IMR-90 (cell line): ENCODE measurements around the gene TRMT2B. TPM values are rescaled to one million over a fixed set of nuclear protein-coding genes. Genes with fewer than 3 reads are reported as not detected.

Source experiments
- ATAC-seq: fragments of 200-7000 bp; cut with Tn5 transposase; 2 replicates; pipeline ENCODE4 v1.9.1; 2020; ENCODE audit warnings: low read depth, mild to moderate bottlenecking, moderate library complexity
- BruUV-seq: library from RNA; stranded (reverse); fragments of 400-500 nt; replicated peaks from 2 replicates; lab custom pipeline; 2021; lab: Mats Ljungman, UMichigan
- CTCF ChIA-PET: fragments of 300-600 bp; formaldehyde crosslinking; extraction: SDS; loops from one replicate; lab custom pipeline; 2021; ENCODE audit warnings: antibody characterized with exemption; lab: Yijun Ruan, JAX
- POLR2A ChIA-PET: fragments of 300-600 bp; sonication (Branson Sonifier 250); formaldehyde crosslinking; loops from one replicate; lab custom pipeline; 2022; ENCODE audit warnings: antibody characterized with exemption; ENCODE audit not compliant: unreplicated experiment; lab: Charles Lee
- DNase-seq: peaks from one replicate; pipeline ENCODE4 v3.0.0; 2013
- H2AFZ ChIP-seq: replicated peaks from 2 replicates; pipeline ENCODE3; 2013; ENCODE audit warnings: low read length, mild to moderate bottlenecking; ENCODE audit not compliant: poor library complexity
- H2AK5ac ChIP-seq: 2 replicates; pipeline ENCODE4 v1.6.1; 2013; ENCODE audit warnings: low read depth, low read length, inconsistent platforms
- H2AK9ac ChIP-seq: replicated peaks from 2 replicates; pipeline ENCODE3; 2013; ENCODE audit warnings: mild to moderate bottlenecking, low read depth, low read length, moderate library complexity; ENCODE audit not compliant: poor library complexity
- H2BK120ac ChIP-seq: 2 replicates; pipeline ENCODE4 v1.6.1; 2013; ENCODE audit warnings: low read depth, low read length, inconsistent platforms
- H2BK15ac ChIP-seq: 3 replicates; pipeline ENCODE4 v1.6.1; 2013; ENCODE audit warnings: low read depth, low read length, inconsistent platforms
- H2BK20ac ChIP-seq: 2 replicates; pipeline ENCODE4 v1.6.1; 2013; ENCODE audit warnings: low read depth, mild to moderate bottlenecking, inconsistent platforms, low read length, moderate library complexity
- H2BK5ac ChIP-seq: 2 replicates; pipeline ENCODE4 v1.6.1; 2013; ENCODE audit warnings: mild to moderate bottlenecking, low read depth, low read length, inconsistent platforms; ENCODE audit not compliant: poor library complexity, severe bottlenecking
- H3K14ac ChIP-seq: replicated peaks from 2 replicates; pipeline ENCODE4 v1.6.1; 2013; ENCODE audit warnings: low read depth, low read length, inconsistent platforms
- H3K18ac ChIP-seq: 2 replicates; pipeline ENCODE4 v1.6.1; 2013; ENCODE audit warnings: low read depth, low read length, control low read depth
- H3K23ac ChIP-seq: 2 replicates; pipeline ENCODE4 v1.6.1; 2013; ENCODE audit warnings: low read depth, low read length, inconsistent platforms
- H3K27ac ChIP-seq: 2 replicates; pipeline ENCODE4 v1.5.1; 2013; ENCODE audit warnings: mild to moderate bottlenecking, control low read depth, low read length; ENCODE audit not compliant: insufficient read depth
- H3K27me3 ChIP-seq: 2 replicates; pipeline ENCODE4 v1.6.1; 2013; ENCODE audit warnings: low read length; ENCODE audit not compliant: control insufficient read depth, insufficient read depth
- H3K36me3 ChIP-seq: 2 replicates; pipeline ENCODE4 v1.6.1; 2013; ENCODE audit warnings: low read length, mixed read lengths; ENCODE audit not compliant: control insufficient read depth, insufficient read depth
- H3K4ac ChIP-seq: 2 replicates; pipeline ENCODE4 v1.6.1; 2013; ENCODE audit warnings: low read depth, low read length, inconsistent platforms
- H3K4me1 ChIP-seq: 2 replicates; pipeline ENCODE4 v1.6.1; 2013; ENCODE audit warnings: low read length, mixed read lengths; ENCODE audit not compliant: control insufficient read depth, insufficient read depth
- H3K4me2 ChIP-seq: 2 replicates; pipeline ENCODE4 v1.6.1; 2013; ENCODE audit warnings: low read depth, mild to moderate bottlenecking, control low read depth, low read length, moderate library complexity
- H3K4me3 ChIP-seq: 2 replicates; pipeline ENCODE4 v1.5.1; 2013; ENCODE audit warnings: low read depth, mild to moderate bottlenecking, control low read depth, low read length, moderate library complexity; ENCODE audit not compliant: insufficient read depth
- H3K56ac ChIP-seq: 2 replicates; pipeline ENCODE4 v1.6.1; 2013; ENCODE audit warnings: low read length, inconsistent platforms; ENCODE audit not compliant: insufficient read depth; ENCODE audit errors: extremely low read depth
- H3K79me1 ChIP-seq, 2 experiments: 2 replicates each; pipeline ENCODE4 v1.6.1; 2013; ENCODE audit warnings: low read length in 2 of 2, inconsistent platforms in 1 of 2, low read depth in 1 of 2
- H3K9ac ChIP-seq: 2 replicates; pipeline ENCODE4 v1.6.1; 2013; ENCODE audit warnings: low read depth, low read length, control low read depth
- H3K9me1 ChIP-seq: 2 replicates; pipeline ENCODE4 v1.6.1; 2013; ENCODE audit warnings: low read length, inconsistent platforms; ENCODE audit not compliant: insufficient read depth
- H3K9me3 ChIP-seq: 2 replicates; pipeline ENCODE4 v1.6.1; 2013; ENCODE audit warnings: low read length; ENCODE audit not compliant: control insufficient read depth, insufficient read depth
- H4K20me1 ChIP-seq: 2 replicates; pipeline ENCODE4 v1.6.1; 2013; ENCODE audit warnings: low read length, inconsistent platforms; ENCODE audit not compliant: insufficient read depth
- H4K5ac ChIP-seq: 2 replicates; pipeline ENCODE4 v1.6.1; 2013; ENCODE audit warnings: mild to moderate bottlenecking, low read depth, low read length, control low read depth
- H4K8ac ChIP-seq, 2 experiments: 2 replicates each; pipeline ENCODE4 v1.6.1; 2013; ENCODE audit warnings: low read depth in 2 of 2, low read length in 2 of 2, control low read depth in 1 of 2, inconsistent platforms in 1 of 2
- H4K91ac ChIP-seq: 2 replicates; pipeline ENCODE4 v1.6.1; 2013; ENCODE audit warnings: low read depth, low read length, inconsistent platforms; ENCODE audit not compliant: insufficient read depth
- BHLHE40 ChIP-seq: fragments of 150-350 bp; IDR thresholded peaks from 2 replicates; pipeline ENCODE4 v1.6.1; 2016; ENCODE audit warnings: mild to moderate bottlenecking, low read depth, low read length
- CEBPB ChIP-seq: IDR thresholded peaks from 2 replicates; pipeline ENCODE4 v1.6.1; 2012; ENCODE audit warnings: low read depth, low read length, improper control_type of control experiment
- CHD1 ChIP-seq: IDR thresholded peaks from 2 replicates; pipeline ENCODE4 v1.6.1; 2012; ENCODE audit warnings: low read depth, low read length, improper control_type of control experiment
- ELK1 ChIP-seq: fragments of 150-350 bp; IDR thresholded peaks from 2 replicates; pipeline ENCODE4 v1.6.1; 2016; ENCODE audit warnings: low read depth, mild to moderate bottlenecking, low read length, moderate library complexity, borderline replicate concordance
- FOS ChIP-seq: fragments of 150-350 bp; IDR thresholded peaks from 2 replicates; pipeline ENCODE4 v1.6.1; 2016; ENCODE audit warnings: low read depth, low read length
- MXI1 ChIP-seq: IDR thresholded peaks from 2 replicates; pipeline ENCODE4 v1.6.1; 2012; ENCODE audit warnings: low read depth, mild to moderate bottlenecking, low read length, moderate library complexity, borderline replicate concordance
- NFE2L2 ChIP-seq: fragments of 150-350 bp; IDR thresholded peaks from 2 replicates; pipeline ENCODE4 v1.6.1; 2016; ENCODE audit warnings: low read depth, mild to moderate bottlenecking, low read length
- POLR2A ChIP-seq: IDR thresholded peaks from 2 replicates; pipeline ENCODE4 v1.6.1; 2012; ENCODE audit warnings: mild to moderate bottlenecking, low read depth, low read length
- RAD21 ChIP-seq: IDR thresholded peaks from 2 replicates; pipeline ENCODE4 v1.6.1; 2012; ENCODE audit warnings: low read length, improper control_type of control experiment
- RCOR1 ChIP-seq: IDR thresholded peaks from 2 replicates; pipeline ENCODE4 v1.6.1; 2012; ENCODE audit warnings: mild to moderate bottlenecking, low read length, improper control_type of control experiment; ENCODE audit not compliant: insufficient replicate concordance
- SMC3 ChIP-seq: fragments of 150-350 bp; IDR thresholded peaks from 2 replicates; pipeline ENCODE4 v1.6.1; 2016; ENCODE audit warnings: low read depth, mild to moderate bottlenecking, antibody characterized with exemption, low read length, moderate library complexity
- WGBS, 2 experiments: methylation state at CpG; one replicate each; pipeline versions ENCODE4 v1.1.5 to v1.1.7; 2013; ENCODE audit warnings: missing lambda C conversion rate in 2 of 2; ENCODE audit not compliant: insufficient read length in 1 of 2; ENCODE audit errors: extremely low coverage in 2 of 2; 5-methylcytosine and 5-hydroxymethylcytosine counted together
- dilution Hi-C: fragments of 300-500 bp; cut with HindIII; formaldehyde crosslinking; loops from one replicate; pipeline ENCODE4 v1.14.3; 2018; ENCODE audit warnings: low sequenced_read_pairs; ENCODE audit not compliant: unreplicated experiment
- in situ Hi-C: fragments of 300-500 bp; cut with MboI; formaldehyde crosslinking; loops from 3 replicates; pipeline ENCODE4 v1.14.3; 2019; ENCODE audit warnings: low sequenced_read_pairs, inconsistent platforms, mixed read lengths
- intact Hi-C: fragments of 100-400 bp; cut with micrococcal nuclease; formaldehyde crosslinking; loops from 2 replicates; pipeline ENCODE4 v1.10.0; 2022
- polyA plus RNA-seq, 3 experiments: library from polyadenylated mRNA; depleted of rRNA; stranded (reverse); fragments of >200 nt; gene quantifications; 2 replicates each; pipeline ENCODE4 v1.2.3, GENCODE V29; 2012; ENCODE audit warnings: low replicate concordance in 1 of 3
- total RNA-seq: library from RNA; depleted of rRNA; stranded (reverse); fragments of >200 nt; gene quantifications from 2 replicates; pipeline ENCODE4 v1.2.3, GENCODE V29; 2012
- TF ChIP-seq, protein P1 (sequence below): conservative IDR thresholded peaks from 2 replicates; pipeline ENCODE4 v1.5.1; 2012; ENCODE audit warnings: mild to moderate bottlenecking, low read depth, low read length, improper control_type of control experiment
- TF ChIP-seq, protein P2 (sequence below): fragments of 150-350 bp; IDR thresholded peaks from 2 replicates; pipeline ENCODE4 v1.6.1; 2017; ENCODE audit warnings: mild to moderate bottlenecking, antibody characterized with exemption, low read length, low read depth

Gene TRMT2B
- total and polyA plus RNA-seq, 2 of the 4 experiments (the other 2 are of a cell fraction): 7.7 to 13.4 TPM

- dilution Hi-C loops: no loop called here
- POLR2A ChIA-PET: interaction anchor here (0.6 kb wide), 1 partner anchor 502 kb away, joined by 7 read pairs; no protein-coding TSS in a partner anchor
These were observed 61.8 kb downstream of the TRMT2B start for GRCh38 chrX:100990139-100990538.

More at GRCh38 chrX:100990139-100990538, 61.8 kb downstream of the TRMT2B start:
- H3K14ac ChIP-seq: no peak overlapping the region
- CTCF ChIA-PET: interaction anchor here (0.6 kb wide), 1 partner anchor 10 kb away, joined by 3 read pairs; no protein-coding TSS in a partner anchor
- 0 out of 2 replicates have a peak, but pooled peaks cover 1% of the 10 kb centered on the region for H3K36me3 ChIP-seq
- no peak overlapping the region for H2AFZ ChIP-seq
- peaks cover 3% of the 10 kb centered on the region; the same call in 1 of the 2 replicates for H3K9me1 ChIP-seq
- no peaks in the 10 kb centered on the region for H4K20me1 ChIP-seq
- H3K27me3 ChIP-seq: no peaks in the 10 kb centered on the region; the same call in 1 of the 2 replicates
- H3K4me3 ChIP-seq: no peak overlapping the region
- H4K5ac ChIP-seq: no peak overlapping the region
- no peak overlapping the region for H4K8ac ChIP-seq
- H3K23ac ChIP-seq: no peak overlapping the region
- ATAC-seq (no peak), DNase-seq (no peak)
- H3K4me2 ChIP-seq: no peak overlapping the region
- intact Hi-C loops: no loop called here
- in situ Hi-C loops: no loop called here
- no peak overlapping the region for H3K9ac ChIP-seq
- no peak overlapping the region for H4K91ac ChIP-seq
- H2BK15ac ChIP-seq: no peak overlapping the region
- no CpG with 5 or more reads among the region's 2 CpGs for WGBS, 2 experiments
- H2BK120ac ChIP-seq: no peak overlapping the region
- H2BK20ac ChIP-seq: no peak overlapping the region
- H3K4me1 ChIP-seq: peaks cover 2% of the 10 kb centered on the region; the same call in 1 of the 2 replicates
- no peak overlapping the region for H3K4ac ChIP-seq
- H2AK9ac ChIP-seq: no peak overlapping the region
- TF ChIP-seq RCOR1 (no peak), POLR2A (no peak), CEBPB (no peak), RAD21 (no peak), NFE2L2 (no peak), FOS (no peak), ELK1 (no peak), BHLHE40 (no peak), MXI1 (no peak), CHD1 (no peak), SMC3 (no peak)
- TF ChIP-seq, protein P1, sequence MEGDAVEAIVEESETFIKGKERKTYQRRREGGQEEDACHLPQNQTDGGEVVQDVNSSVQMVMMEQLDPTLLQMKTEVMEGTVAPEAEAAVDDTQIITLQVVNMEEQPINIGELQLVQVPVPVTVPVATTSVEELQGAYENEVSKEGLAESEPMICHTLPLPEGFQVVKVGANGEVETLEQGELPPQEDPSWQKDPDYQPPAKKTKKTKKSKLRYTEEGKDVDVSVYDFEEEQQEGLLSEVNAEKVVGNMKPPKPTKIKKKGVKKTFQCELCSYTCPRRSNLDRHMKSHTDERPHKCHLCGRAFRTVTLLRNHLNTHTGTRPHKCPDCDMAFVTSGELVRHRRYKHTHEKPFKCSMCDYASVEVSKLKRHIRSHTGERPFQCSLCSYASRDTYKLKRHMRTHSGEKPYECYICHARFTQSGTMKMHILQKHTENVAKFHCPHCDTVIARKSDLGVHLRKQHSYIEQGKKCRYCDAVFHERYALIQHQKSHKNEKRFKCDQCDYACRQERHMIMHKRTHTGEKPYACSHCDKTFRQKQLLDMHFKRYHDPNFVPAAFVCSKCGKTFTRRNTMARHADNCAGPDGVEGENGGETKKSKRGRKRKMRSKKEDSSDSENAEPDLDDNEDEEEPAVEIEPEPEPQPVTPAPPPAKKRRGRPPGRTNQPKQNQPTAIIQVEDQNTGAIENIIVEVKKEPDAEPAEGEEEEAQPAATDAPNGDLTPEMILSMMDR: no peak
- TF ChIP-seq, protein P2, sequence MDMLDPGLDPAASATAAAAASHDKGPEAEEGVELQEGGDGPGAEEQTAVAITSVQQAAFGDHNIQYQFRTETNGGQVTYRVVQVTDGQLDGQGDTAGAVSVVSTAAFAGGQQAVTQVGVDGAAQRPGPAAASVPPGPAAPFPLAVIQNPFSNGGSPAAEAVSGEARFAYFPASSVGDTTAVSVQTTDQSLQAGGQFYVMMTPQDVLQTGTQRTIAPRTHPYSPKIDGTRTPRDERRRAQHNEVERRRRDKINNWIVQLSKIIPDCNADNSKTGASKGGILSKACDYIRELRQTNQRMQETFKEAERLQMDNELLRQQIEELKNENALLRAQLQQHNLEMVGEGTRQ: no peak
- H2BK5ac ChIP-seq: no peak overlapping the region
- no peaks in the 10 kb centered on the region for H3K79me1 ChIP-seq
- H2AK5ac ChIP-seq: no peak overlapping the region
- H3K27ac ChIP-seq: no peak overlapping the region
- BruUV-seq: no TSS peak
- no peaks in the 10 kb centered on the region for H3K9me3 ChIP-seq
- no peak overlapping the region for H3K18ac ChIP-seq
- no peak overlapping the region for H3K56ac ChIP-seq
